IMR-90 (cell line): ENCODE data around the gene PPP3CA. TPM values are rescaled to one million over a fixed set of nuclear protein-coding genes. Genes with fewer than 3 reads are reported as not detected.

Experiments used
- ATAC-seq: fragments of 200-7000 bp; cut with Tn5 transposase; 2 replicates; pipeline ENCODE4 v1.9.1; 2020; ENCODE audit warnings: low read depth, mild to moderate bottlenecking, moderate library complexity
- BruUV-seq: library from RNA; stranded (reverse); fragments of 400-500 nt; replicated peaks from 2 replicates; lab custom pipeline; 2021; lab: Mats Ljungman, UMichigan
- CTCF ChIA-PET: fragments of 300-600 bp; formaldehyde crosslinking; extraction: SDS; loops from one replicate; lab custom pipeline; 2021; ENCODE audit warnings: antibody characterized with exemption; lab: Yijun Ruan, JAX
- POLR2A ChIA-PET: fragments of 300-600 bp; sonication (Branson Sonifier 250); formaldehyde crosslinking; loops from one replicate; lab custom pipeline; 2022; ENCODE audit warnings: antibody characterized with exemption; ENCODE audit not compliant: unreplicated experiment; lab: Charles Lee
- DNase-seq: peaks from one replicate; pipeline ENCODE4 v3.0.0; 2013
- H2AFZ ChIP-seq: replicated peaks from 2 replicates; pipeline ENCODE3; 2013; ENCODE audit warnings: low read length, mild to moderate bottlenecking; ENCODE audit not compliant: poor library complexity
- H2AK5ac ChIP-seq: 2 replicates; pipeline ENCODE4 v1.6.1; 2013; ENCODE audit warnings: low read depth, low read length, inconsistent platforms
- H2AK9ac ChIP-seq: replicated peaks from 2 replicates; pipeline ENCODE3; 2013; ENCODE audit warnings: mild to moderate bottlenecking, low read depth, low read length, moderate library complexity; ENCODE audit not compliant: poor library complexity
- H2BK120ac ChIP-seq: 2 replicates; pipeline ENCODE4 v1.6.1; 2013; ENCODE audit warnings: low read depth, low read length, inconsistent platforms
- H2BK15ac ChIP-seq: 3 replicates; pipeline ENCODE4 v1.6.1; 2013; ENCODE audit warnings: low read depth, low read length, inconsistent platforms
- H2BK20ac ChIP-seq: 2 replicates; pipeline ENCODE4 v1.6.1; 2013; ENCODE audit warnings: low read depth, mild to moderate bottlenecking, inconsistent platforms, low read length, moderate library complexity
- H2BK5ac ChIP-seq: 2 replicates; pipeline ENCODE4 v1.6.1; 2013; ENCODE audit warnings: mild to moderate bottlenecking, low read depth, low read length, inconsistent platforms; ENCODE audit not compliant: poor library complexity, severe bottlenecking
- H3K14ac ChIP-seq: replicated peaks from 2 replicates; pipeline ENCODE4 v1.6.1; 2013; ENCODE audit warnings: low read depth, low read length, inconsistent platforms
- H3K18ac ChIP-seq: 2 replicates; pipeline ENCODE4 v1.6.1; 2013; ENCODE audit warnings: low read depth, low read length, control low read depth
- H3K23ac ChIP-seq: 2 replicates; pipeline ENCODE4 v1.6.1; 2013; ENCODE audit warnings: low read depth, low read length, inconsistent platforms
- H3K27ac ChIP-seq: 2 replicates; pipeline ENCODE4 v1.5.1; 2013; ENCODE audit warnings: mild to moderate bottlenecking, control low read depth, low read length; ENCODE audit not compliant: insufficient read depth
- H3K27me3 ChIP-seq: 2 replicates; pipeline ENCODE4 v1.6.1; 2013; ENCODE audit warnings: low read length; ENCODE audit not compliant: control insufficient read depth, insufficient read depth
- H3K36me3 ChIP-seq: 2 replicates; pipeline ENCODE4 v1.6.1; 2013; ENCODE audit warnings: low read length, mixed read lengths; ENCODE audit not compliant: control insufficient read depth, insufficient read depth
- H3K4ac ChIP-seq: 2 replicates; pipeline ENCODE4 v1.6.1; 2013; ENCODE audit warnings: low read depth, low read length, inconsistent platforms
- H3K4me1 ChIP-seq: 2 replicates; pipeline ENCODE4 v1.6.1; 2013; ENCODE audit warnings: low read length, mixed read lengths; ENCODE audit not compliant: control insufficient read depth, insufficient read depth
- H3K4me2 ChIP-seq: 2 replicates; pipeline ENCODE4 v1.6.1; 2013; ENCODE audit warnings: low read depth, mild to moderate bottlenecking, control low read depth, low read length, moderate library complexity
- H3K4me3 ChIP-seq: 2 replicates; pipeline ENCODE4 v1.5.1; 2013; ENCODE audit warnings: low read depth, mild to moderate bottlenecking, control low read depth, low read length, moderate library complexity; ENCODE audit not compliant: insufficient read depth
- H3K56ac ChIP-seq: 2 replicates; pipeline ENCODE4 v1.6.1; 2013; ENCODE audit warnings: low read length, inconsistent platforms; ENCODE audit not compliant: insufficient read depth; ENCODE audit errors: extremely low read depth
- H3K79me1 ChIP-seq, 2 experiments: 2 replicates each; pipeline ENCODE4 v1.6.1; 2013; ENCODE audit warnings: low read length in 2 of 2, inconsistent platforms in 1 of 2, low read depth in 1 of 2
- H3K9ac ChIP-seq: 2 replicates; pipeline ENCODE4 v1.6.1; 2013; ENCODE audit warnings: low read depth, low read length, control low read depth
- H3K9me1 ChIP-seq: 2 replicates; pipeline ENCODE4 v1.6.1; 2013; ENCODE audit warnings: low read length, inconsistent platforms; ENCODE audit not compliant: insufficient read depth
- H3K9me3 ChIP-seq: 2 replicates; pipeline ENCODE4 v1.6.1; 2013; ENCODE audit warnings: low read length; ENCODE audit not compliant: control insufficient read depth, insufficient read depth
- H4K20me1 ChIP-seq: 2 replicates; pipeline ENCODE4 v1.6.1; 2013; ENCODE audit warnings: low read length, inconsistent platforms; ENCODE audit not compliant: insufficient read depth
- H4K5ac ChIP-seq: 2 replicates; pipeline ENCODE4 v1.6.1; 2013; ENCODE audit warnings: mild to moderate bottlenecking, low read depth, low read length, control low read depth
- H4K8ac ChIP-seq, 2 experiments: 2 replicates each; pipeline ENCODE4 v1.6.1; 2013; ENCODE audit warnings: low read depth in 2 of 2, low read length in 2 of 2, control low read depth in 1 of 2, inconsistent platforms in 1 of 2
- H4K91ac ChIP-seq: 2 replicates; pipeline ENCODE4 v1.6.1; 2013; ENCODE audit warnings: low read depth, low read length, inconsistent platforms; ENCODE audit not compliant: insufficient read depth
- CEBPB ChIP-seq: IDR thresholded peaks from 2 replicates; pipeline ENCODE4 v1.6.1; 2012; ENCODE audit warnings: low read depth, low read length, improper control_type of control experiment
- CHD1 ChIP-seq: IDR thresholded peaks from 2 replicates; pipeline ENCODE4 v1.6.1; 2012; ENCODE audit warnings: low read depth, low read length, improper control_type of control experiment
- FOS ChIP-seq: fragments of 150-350 bp; IDR thresholded peaks from 2 replicates; pipeline ENCODE4 v1.6.1; 2016; ENCODE audit warnings: low read depth, low read length
- MAZ ChIP-seq: IDR thresholded peaks from 2 replicates; pipeline ENCODE4 v1.6.1; 2012; ENCODE audit warnings: low read depth, mild to moderate bottlenecking, low read length, improper control_type of control experiment, moderate library complexity, borderline replicate concordance
- MXI1 ChIP-seq: IDR thresholded peaks from 2 replicates; pipeline ENCODE4 v1.6.1; 2012; ENCODE audit warnings: low read depth, mild to moderate bottlenecking, low read length, moderate library complexity, borderline replicate concordance
- NFE2L2 ChIP-seq: fragments of 150-350 bp; IDR thresholded peaks from 2 replicates; pipeline ENCODE4 v1.6.1; 2016; ENCODE audit warnings: low read depth, mild to moderate bottlenecking, low read length
- RAD21 ChIP-seq: IDR thresholded peaks from 2 replicates; pipeline ENCODE4 v1.6.1; 2012; ENCODE audit warnings: low read length, improper control_type of control experiment
- RCOR1 ChIP-seq: IDR thresholded peaks from 2 replicates; pipeline ENCODE4 v1.6.1; 2012; ENCODE audit warnings: mild to moderate bottlenecking, low read length, improper control_type of control experiment; ENCODE audit not compliant: insufficient replicate concordance
- RFX5 ChIP-seq: IDR thresholded peaks from 2 replicates; pipeline ENCODE4 v1.8.0; 2012; ENCODE audit warnings: low read depth, mild to moderate bottlenecking, low read length, moderate library complexity
- SMC3 ChIP-seq: fragments of 150-350 bp; IDR thresholded peaks from 2 replicates; pipeline ENCODE4 v1.6.1; 2016; ENCODE audit warnings: low read depth, mild to moderate bottlenecking, antibody characterized with exemption, low read length, moderate library complexity
- WGBS, 2 experiments: methylation state at CpG; one replicate each; pipeline versions ENCODE4 v1.1.5 to v1.1.7; 2013; ENCODE audit warnings: missing lambda C conversion rate in 2 of 2; ENCODE audit not compliant: insufficient read length in 1 of 2; ENCODE audit errors: extremely low coverage in 2 of 2; 5-methylcytosine and 5-hydroxymethylcytosine counted together
- dilution Hi-C: fragments of 300-500 bp; cut with HindIII; formaldehyde crosslinking; loops from one replicate; pipeline ENCODE4 v1.14.3; 2018; ENCODE audit warnings: low sequenced_read_pairs; ENCODE audit not compliant: unreplicated experiment
- in situ Hi-C: fragments of 300-500 bp; cut with MboI; formaldehyde crosslinking; loops from 3 replicates; pipeline ENCODE4 v1.14.3; 2019; ENCODE audit warnings: low sequenced_read_pairs, inconsistent platforms, mixed read lengths
- intact Hi-C: fragments of 100-400 bp; cut with micrococcal nuclease; formaldehyde crosslinking; loops from 2 replicates; pipeline ENCODE4 v1.10.0; 2022
- polyA plus RNA-seq, 3 experiments: library from polyadenylated mRNA; depleted of rRNA; stranded (reverse); fragments of >200 nt; gene quantifications; 2 replicates each; pipeline ENCODE4 v1.2.3, GENCODE V29; 2012; ENCODE audit warnings: low replicate concordance in 1 of 3
- total RNA-seq: library from RNA; depleted of rRNA; stranded (reverse); fragments of >200 nt; gene quantifications from 2 replicates; pipeline ENCODE4 v1.2.3, GENCODE V29; 2012
- TF ChIP-seq, protein P1 (sequence below): conservative IDR thresholded peaks from 2 replicates; pipeline ENCODE4 v1.5.1; 2012; ENCODE audit warnings: mild to moderate bottlenecking, low read depth, low read length, improper control_type of control experiment
- TF ChIP-seq, protein P2 (sequence below): fragments of 150-350 bp; IDR thresholded peaks from 2 replicates; pipeline ENCODE4 v1.6.1; 2017; ENCODE audit warnings: mild to moderate bottlenecking, antibody characterized with exemption, low read length, low read depth

The PPP3CA gene
- total and polyA plus RNA-seq, 2 of the 4 experiments (the other 2 are of a cell fraction): 14.5 to 48.6 TPM

DNA sequence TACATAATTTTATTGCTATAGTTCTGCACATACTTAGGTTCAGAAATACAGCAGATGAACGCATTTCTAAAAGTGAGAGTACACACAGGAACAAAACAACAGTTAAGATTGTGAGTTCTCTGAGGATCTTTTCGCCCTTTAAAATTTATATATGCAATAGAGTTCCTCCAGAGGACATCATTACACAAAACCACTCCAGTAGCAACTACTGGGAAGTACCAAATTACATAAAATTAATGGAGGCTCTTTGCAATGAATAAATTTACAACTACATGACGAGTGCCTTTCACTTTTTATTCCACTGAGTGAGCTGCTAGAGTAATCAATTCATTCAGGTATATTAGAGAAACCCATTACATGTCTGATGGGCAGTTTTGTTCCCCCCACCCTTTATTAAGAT, 107.2 kb downstream of the PPP3CA start:
- intact Hi-C loops (no loop called here), dilution Hi-C loops (no loop called here), in situ Hi-C loops (no loop called here)
- ATAC-seq (no peak), DNase-seq (no peak)
- no peak overlapping the region for H2BK5ac ChIP-seq
- no peaks in the 10 kb centered on the region for H3K9me3 ChIP-seq
- no peaks in the 10 kb centered on the region for H3K27me3 ChIP-seq
- BruUV-seq: no TSS peak
- ChIA-PET POLR2A (no interaction called here), CTCF (no interaction called here)
- H2BK20ac ChIP-seq: no peak overlapping the region
- no peaks in the 10 kb centered on the region; the same call in 1 of the 2 replicates for H3K4me1 ChIP-seq
- no peak for TF ChIP-seq CEBPB
- no peak for TF ChIP-seq NFE2L2
- TF ChIP-seq MAZ: no peak
- TF ChIP-seq MXI1: no peak
- TF ChIP-seq, protein P1, sequence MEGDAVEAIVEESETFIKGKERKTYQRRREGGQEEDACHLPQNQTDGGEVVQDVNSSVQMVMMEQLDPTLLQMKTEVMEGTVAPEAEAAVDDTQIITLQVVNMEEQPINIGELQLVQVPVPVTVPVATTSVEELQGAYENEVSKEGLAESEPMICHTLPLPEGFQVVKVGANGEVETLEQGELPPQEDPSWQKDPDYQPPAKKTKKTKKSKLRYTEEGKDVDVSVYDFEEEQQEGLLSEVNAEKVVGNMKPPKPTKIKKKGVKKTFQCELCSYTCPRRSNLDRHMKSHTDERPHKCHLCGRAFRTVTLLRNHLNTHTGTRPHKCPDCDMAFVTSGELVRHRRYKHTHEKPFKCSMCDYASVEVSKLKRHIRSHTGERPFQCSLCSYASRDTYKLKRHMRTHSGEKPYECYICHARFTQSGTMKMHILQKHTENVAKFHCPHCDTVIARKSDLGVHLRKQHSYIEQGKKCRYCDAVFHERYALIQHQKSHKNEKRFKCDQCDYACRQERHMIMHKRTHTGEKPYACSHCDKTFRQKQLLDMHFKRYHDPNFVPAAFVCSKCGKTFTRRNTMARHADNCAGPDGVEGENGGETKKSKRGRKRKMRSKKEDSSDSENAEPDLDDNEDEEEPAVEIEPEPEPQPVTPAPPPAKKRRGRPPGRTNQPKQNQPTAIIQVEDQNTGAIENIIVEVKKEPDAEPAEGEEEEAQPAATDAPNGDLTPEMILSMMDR: no peak
- no peak for TF ChIP-seq RAD21
- no peak for TF ChIP-seq SMC3
- no peak for TF ChIP-seq CHD1
- TF ChIP-seq RFX5: no peak
- no peak for TF ChIP-seq RCOR1
- no peak for TF ChIP-seq FOS
- TF ChIP-seq, protein P2, sequence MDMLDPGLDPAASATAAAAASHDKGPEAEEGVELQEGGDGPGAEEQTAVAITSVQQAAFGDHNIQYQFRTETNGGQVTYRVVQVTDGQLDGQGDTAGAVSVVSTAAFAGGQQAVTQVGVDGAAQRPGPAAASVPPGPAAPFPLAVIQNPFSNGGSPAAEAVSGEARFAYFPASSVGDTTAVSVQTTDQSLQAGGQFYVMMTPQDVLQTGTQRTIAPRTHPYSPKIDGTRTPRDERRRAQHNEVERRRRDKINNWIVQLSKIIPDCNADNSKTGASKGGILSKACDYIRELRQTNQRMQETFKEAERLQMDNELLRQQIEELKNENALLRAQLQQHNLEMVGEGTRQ: no peak
- H3K14ac ChIP-seq: no peak overlapping the region
- H3K4me3 ChIP-seq: no peak overlapping the region
- H2BK120ac ChIP-seq: no peak overlapping the region
- H3K4me2 ChIP-seq: no peak overlapping the region
- peaks cover 14% of the 10 kb centered on the region; the same call in 1 of the 2 replicates for H4K20me1 ChIP-seq
- no peaks in the 10 kb centered on the region for H3K36me3 ChIP-seq
- H4K5ac ChIP-seq: no peak overlapping the region
- H3K27ac ChIP-seq: no peak overlapping the region
- H4K91ac ChIP-seq: no peak overlapping the region
- no peak overlapping the region for H2AFZ ChIP-seq
- no CpG with 5 or more reads among the region's 3 CpGs for WGBS, 2 experiments
- H2BK15ac ChIP-seq: no peak overlapping the region
- peaks cover 6% of the 10 kb centered on the region; the same call in 1 of the 2 replicates for H3K9me1 ChIP-seq
- no peak overlapping the region for H3K56ac ChIP-seq
- H2AK5ac ChIP-seq: no peak overlapping the region
- H3K18ac ChIP-seq: no peak overlapping the region
- no peak overlapping the region for H3K23ac ChIP-seq
- no peak overlapping the region for H4K8ac ChIP-seq
- H3K9ac ChIP-seq: no peak overlapping the region
- no peak overlapping the region for H2AK9ac ChIP-seq
- peaks cover 44 to 46% of the 10 kb centered on the region in 2 experiments for H3K79me1 ChIP-seq
- H3K4ac ChIP-seq: no peak overlapping the region
